Thyroid gland (tissue), 4 donors: ENCODE data around the gene IRS1.
A peak's percentile ranks its signal among the peaks of the same experiment; 100 is the strongest.

Source experiments
- CTCF ChIP-seq, 6 experiments: fragments of 200-600 bp in 3 of 6; fragments of 450-650 bp in 3 of 6; sonication (generic) in 3 of 6; IDR thresholded peaks; one replicate each; pipeline ENCODE4 v1.5.1; 2016 to 2019; ENCODE audit warnings: antibody characterized with exemption in 6 of 6, mild to moderate bottlenecking in 2 of 6, inconsistent platforms in 1 of 6, moderate library complexity in 1 of 6
- POLR2A ChIP-seq, 2 donors: fragments of 450-650 bp; IDR thresholded peaks; one replicate each; pipeline ENCODE4 v1.6.1; 2017; ENCODE audit warnings: antibody characterized with exemption in 2 of 2, mild to moderate bottlenecking in 2 of 2, moderate library complexity in 1 of 2

DNA sequence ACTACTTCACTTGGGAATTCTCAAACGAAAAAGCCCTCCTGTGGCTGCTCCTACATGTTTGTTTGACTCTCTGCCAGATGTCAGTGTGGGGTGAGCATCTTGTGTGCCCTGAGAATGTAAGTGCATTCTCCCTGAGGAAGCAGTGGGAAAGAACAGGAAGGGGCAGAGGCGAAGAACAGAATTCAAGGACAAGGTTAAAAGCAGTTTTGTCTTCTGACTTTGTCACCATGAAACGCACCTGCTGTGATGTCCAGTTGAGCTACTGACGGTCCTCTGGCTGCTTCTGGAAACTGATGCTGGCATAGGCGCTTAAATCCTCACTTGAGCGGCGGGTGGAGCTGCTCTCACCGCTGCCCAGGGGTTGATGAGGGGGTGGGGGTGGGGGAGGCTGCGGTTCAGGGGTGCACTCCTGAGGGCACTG is 4.9 kb downstream of the IRS1 start:
- TF ChIP-seq CTCF (IDR thresholded peaks at IDR 0.05) (no peak), POLR2A (IDR thresholded peaks at IDR 0.05) (peak in 1 of 2 donors; percentile 16)
